ENCODE measurements around the gene PAXX.

Gene PAXX

GRCh38 chr9:136972743-136973142 is 19.5 kb upstream of the PAXX start:
- H3K9ac ChIP-seq (ENCODE audit: low read length), result no peak overlapping the region
- TF ChIP-seq EZH2phosphoT487 (conservative IDR thresholded peaks at IDR 0.05; ENCODE audit: low read length) (no peak), CTCF (IDR thresholded peaks at IDR 0.05; ENCODE audit: insufficient read depth, low read length, poor library complexity, severe bottlenecking) (no peak)
- no peaks in the 10 kb centered on the region for H4K20me1 ChIP-seq (ENCODE audit: low read depth, low read length)

GRCh38 chr9:136973618-136974617 is 18.3 kb upstream of the PAXX start:
- H3K36me3 ChIP-seq (ENCODE audit: low read length), result no peaks in the 10 kb centered on the region
- no peaks in the 10 kb centered on the region for H3K9me3 ChIP-seq (ENCODE audit: insufficient read depth, low read length)
- no peak overlapping the region for H3K4me3 ChIP-seq (ENCODE audit: insufficient read depth, low read length, poor library complexity, severe bottlenecking)
- H3F3A ChIP-seq (ENCODE audit: insufficient read depth), result no peaks in the 10 kb centered on the region
- H2AFZ ChIP-seq (ENCODE audit: low read depth, low read length, severe bottlenecking), result no peak overlapping the region
- no peaks in the 10 kb centered on the region for H3K9me2 ChIP-seq (replicated peaks; ENCODE audit: insufficient read depth, low read length)
- H3K27me3 ChIP-seq (ENCODE audit: low read length), result no peaks in the 10 kb centered on the region
- H3K4me2 ChIP-seq (ENCODE audit: low read depth, low read length, poor library complexity, severe bottlenecking), result no peak overlapping the region
- TF ChIP-seq CTCF (IDR thresholded peaks at IDR 0.05; ENCODE audit: insufficient read depth, low read length, poor library complexity, severe bottlenecking), result no peak
- no peak for TF ChIP-seq EZH2phosphoT487 (conservative IDR thresholded peaks at IDR 0.05; ENCODE audit: low read length)
- H3K79me2 ChIP-seq (ENCODE audit: insufficient read depth, low read length), result no peaks in the 10 kb centered on the region
- no peak overlapping the region for H3K9ac ChIP-seq (ENCODE audit: low read length)
- no peak overlapping the region for H3K27ac ChIP-seq (ENCODE audit: low read depth, low read length)
- no peaks in the 10 kb centered on the region for H4K20me1 ChIP-seq (ENCODE audit: low read depth, low read length)

More at GRCh38 chr9:136972743-136973142, 19.5 kb upstream of the PAXX start:
- Histone ChIP-seq H2AFZ (ENCODE audit: low read depth, low read length, severe bottlenecking) (no peak overlapping the region), H3K27me3 (ENCODE audit: low read length) (no peaks in the 10 kb centered on the region), H3K9me3 (ENCODE audit: insufficient read depth, low read length) (no peaks in the 10 kb centered on the region), H3K4me3 (ENCODE audit: insufficient read depth, low read length, poor library complexity, severe bottlenecking) (no peak overlapping the region), H3K4me2 (ENCODE audit: low read depth, low read length, poor library complexity, severe bottlenecking) (no peak overlapping the region), H3K36me3 (ENCODE audit: low read length) (no peaks in the 10 kb centered on the region), H3K9me2 (replicated peaks; ENCODE audit: insufficient read depth, low read length) (no peaks in the 10 kb centered on the region), H3K79me2 (ENCODE audit: insufficient read depth, low read length) (no peaks in the 10 kb centered on the region), H3K27ac (ENCODE audit: low read depth, low read length) (no peak overlapping the region), H3F3A (ENCODE audit: insufficient read depth) (no peaks in the 10 kb centered on the region)

GRCh38 chr9:136974817-136975535 is 17.2 kb upstream of the PAXX start:
- Histone ChIP-seq H3K9me2 (replicated peaks; ENCODE audit: insufficient read depth, low read length) (no peaks in the 10 kb centered on the region), H3K27me3 (ENCODE audit: low read length) (no peaks in the 10 kb centered on the region), H3K36me3 (ENCODE audit: low read length) (no peaks in the 10 kb centered on the region), H3F3A (ENCODE audit: insufficient read depth) (no peaks in the 10 kb centered on the region), H2AFZ (ENCODE audit: low read depth, low read length, severe bottlenecking) (no peak overlapping the region), H3K4me2 (ENCODE audit: low read depth, low read length, poor library complexity, severe bottlenecking) (no peak overlapping the region), H3K4me3 (ENCODE audit: insufficient read depth, low read length, poor library complexity, severe bottlenecking) (no peak overlapping the region), H3K27ac (ENCODE audit: low read depth, low read length) (no peak overlapping the region), H3K9ac (ENCODE audit: low read length) (no peak overlapping the region), H3K9me3 (ENCODE audit: insufficient read depth, low read length) (no peaks in the 10 kb centered on the region), H3K79me2 (ENCODE audit: insufficient read depth, low read length) (no peaks in the 10 kb centered on the region), H4K20me1 (ENCODE audit: low read depth, low read length) (no peaks in the 10 kb centered on the region)
- TF ChIP-seq EZH2phosphoT487 (conservative IDR thresholded peaks at IDR 0.05; ENCODE audit: low read length) (no peak), CTCF (IDR thresholded peaks at IDR 0.05; ENCODE audit: insufficient read depth, low read length, poor library complexity, severe bottlenecking) (no peak)
